ENCODE results near the gene SCARF2.
"Not testable (repeated sequence)": the region's sequence is repeated elsewhere in the genome, so short reads cannot be mapped to it uniquely, and the experiment has no call there.

SCARF2 gene

DNA sequence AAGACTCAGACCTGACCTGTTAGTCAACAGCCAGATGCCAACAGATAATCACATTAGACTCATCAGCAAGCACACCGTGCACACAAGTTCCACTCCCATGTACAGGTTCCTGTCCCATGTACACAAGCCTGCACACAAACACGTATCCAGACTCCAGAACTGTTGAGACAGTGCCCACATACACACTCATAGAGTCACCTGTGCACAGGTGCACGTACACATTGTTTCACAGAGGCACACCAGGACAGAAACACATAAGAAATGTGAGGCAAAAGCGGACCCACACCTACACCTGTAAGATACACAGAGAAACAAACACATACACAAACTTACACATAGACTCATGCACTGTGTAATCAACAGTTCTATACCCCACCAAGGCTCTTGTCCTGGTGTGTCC is 46.4 kb downstream of the SCARF2 start:
- no peak for FAIRE-seq

- FAIRE-seq = no peak
Measured at GRCh38 chr22:20390394-20390907, 47.2 kb downstream of the SCARF2 start.

- no peak for FAIRE-seq
Measured at GRCh38 chr22:20389288-20389687, 48.3 kb downstream of the SCARF2 start.

DNA sequence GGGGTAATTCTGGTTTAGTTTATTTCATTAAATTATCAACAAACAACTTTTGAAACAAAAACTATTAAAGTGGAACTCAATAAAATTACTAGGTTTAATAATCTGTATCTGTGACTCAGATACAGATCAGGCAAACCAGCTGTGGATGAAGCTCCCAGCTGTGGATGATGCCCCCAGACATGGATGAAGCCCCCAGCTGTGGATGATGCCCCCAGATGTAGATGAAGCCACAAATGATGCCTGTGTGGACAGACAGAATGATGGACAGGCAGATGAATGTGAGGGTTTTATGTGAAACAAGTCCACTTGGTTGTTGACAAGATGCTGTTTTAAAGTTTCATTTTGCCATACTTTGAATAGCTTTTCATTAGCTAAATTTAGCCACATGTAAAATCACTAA is 49.4 kb downstream of the SCARF2 start:
- no peak for FAIRE-seq

- no peak for FAIRE-seq
Measured at GRCh38 chr22:20386972-20387371, 50.7 kb downstream of the SCARF2 start.

- FAIRE-seq = no peak
Measured at GRCh38 chr22:20386336-20386735, 51.3 kb downstream of the SCARF2 start.

- FAIRE-seq = no peak
Measured at GRCh38 chr22:20384865-20385264, 52.8 kb downstream of the SCARF2 start.

DNA sequence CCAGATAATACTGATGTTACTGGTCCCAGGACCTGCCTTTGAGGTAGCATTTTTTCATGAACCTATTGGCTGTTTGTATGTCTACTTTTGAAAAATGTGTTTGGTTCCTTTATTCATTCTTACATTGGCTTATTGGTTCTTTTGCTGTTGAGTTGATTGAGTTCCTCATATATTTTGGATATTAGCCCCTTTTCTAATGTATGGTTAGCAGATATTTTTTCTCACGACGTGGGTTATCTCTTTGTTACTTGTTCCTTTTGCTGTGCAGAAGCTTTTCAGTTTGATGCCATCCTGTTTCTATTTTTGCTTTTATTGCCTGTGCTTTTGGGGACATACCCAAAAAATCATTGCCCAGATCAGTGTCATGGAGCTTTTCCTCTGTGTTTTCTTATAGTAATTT is 53.5 kb downstream of the SCARF2 start:
- no peak for FAIRE-seq

DNA sequence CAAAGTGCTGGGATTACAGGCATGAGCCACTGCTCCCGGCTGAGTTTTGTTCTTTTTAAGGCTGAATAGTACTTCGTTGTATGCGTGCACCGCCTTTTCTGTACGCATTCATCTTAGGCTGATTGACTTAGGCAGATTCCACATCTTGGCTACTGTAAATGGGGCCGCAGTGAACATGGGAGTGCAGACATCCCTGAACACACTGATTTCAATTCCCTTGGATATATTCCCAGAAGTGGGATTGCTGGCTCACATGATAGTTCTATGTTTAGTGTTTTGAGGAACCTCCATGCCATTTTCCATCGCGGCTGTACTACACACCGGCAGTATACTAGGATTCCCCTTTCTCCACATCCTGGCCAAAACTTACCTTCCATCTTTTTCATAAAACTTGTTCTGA is 54.1 kb downstream of the SCARF2 start:
- FAIRE-seq = no peak

- FAIRE-seq = no peak
Measured at GRCh38 chr22:20380486-20380885, 57.1 kb downstream of the SCARF2 start.

DNA sequence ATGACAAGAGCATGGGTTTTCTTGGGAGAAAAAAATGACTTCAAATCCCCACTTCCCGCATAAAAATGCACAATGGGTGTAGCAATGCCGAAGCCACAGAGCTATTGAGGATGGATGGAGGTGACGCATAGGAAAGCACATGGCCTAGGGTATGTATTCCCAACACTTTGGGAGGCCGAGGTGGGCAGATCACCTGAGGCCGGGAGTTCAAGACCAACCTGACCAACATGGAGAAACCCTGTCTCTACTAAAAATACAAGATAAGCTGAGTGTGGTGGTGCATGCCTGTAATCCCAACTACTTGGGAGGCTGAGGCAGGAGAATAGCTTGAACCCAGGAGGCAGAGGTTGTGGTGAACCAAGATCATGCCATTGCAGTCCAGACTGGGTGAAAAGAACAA is 58.9 kb downstream of the SCARF2 start:
- FAIRE-seq = not testable (repeated sequence)

- no peak for FAIRE-seq
Measured at GRCh38 chr22:20378110-20378509, 59.5 kb downstream of the SCARF2 start.

DNA sequence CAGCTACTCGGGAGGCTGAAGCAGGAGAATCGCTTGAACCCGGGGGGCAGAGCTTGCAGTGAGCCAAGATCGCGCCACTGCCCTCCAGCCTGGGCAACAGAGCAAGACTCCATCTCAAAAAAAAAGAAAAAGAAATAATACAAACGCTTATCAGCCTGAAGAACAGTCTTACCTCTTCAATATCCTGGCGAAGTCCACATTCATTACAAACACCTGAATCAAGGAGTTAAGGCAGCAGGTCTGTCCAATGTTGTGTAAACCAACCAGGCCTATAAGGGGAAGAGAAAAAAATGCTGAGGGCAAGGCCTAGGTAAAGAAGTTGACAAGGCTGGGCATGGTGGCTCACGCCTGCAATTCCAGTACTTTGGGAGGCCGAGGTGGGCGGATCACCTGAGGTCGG is 60.6 kb downstream of the SCARF2 start:
- FAIRE-seq = not testable (repeated sequence)

- FAIRE-seq = not testable (repeated sequence)
Measured at GRCh38 chr22:20376281-20376680, 61.3 kb downstream of the SCARF2 start.
